ENCODE measurements around the gene ACTR3.

DNA sequence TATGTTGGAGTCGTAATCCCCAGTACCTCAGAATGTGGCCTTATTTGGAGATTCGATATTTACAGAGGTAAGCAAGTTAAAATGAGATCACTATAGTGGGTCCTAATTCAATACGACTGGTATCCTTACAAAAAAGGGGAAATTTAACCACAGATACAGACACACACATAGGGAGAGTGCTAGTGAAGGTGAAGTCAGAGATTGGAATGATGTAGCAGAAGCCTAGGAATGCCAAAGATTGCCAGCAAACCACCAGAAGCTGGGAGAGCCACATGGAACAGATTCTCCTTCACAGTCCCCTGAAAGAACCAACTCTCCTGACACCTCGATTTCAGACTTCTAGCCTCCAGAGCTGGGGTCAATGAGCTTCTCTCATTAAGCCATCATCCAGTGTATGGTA is 17.7 kb upstream of the ACTR3 start:
- TF ChIP-seq POLR2A (IDR thresholded peaks at IDR 0.05): no peak
- TF ChIP-seq, protein P1, sequence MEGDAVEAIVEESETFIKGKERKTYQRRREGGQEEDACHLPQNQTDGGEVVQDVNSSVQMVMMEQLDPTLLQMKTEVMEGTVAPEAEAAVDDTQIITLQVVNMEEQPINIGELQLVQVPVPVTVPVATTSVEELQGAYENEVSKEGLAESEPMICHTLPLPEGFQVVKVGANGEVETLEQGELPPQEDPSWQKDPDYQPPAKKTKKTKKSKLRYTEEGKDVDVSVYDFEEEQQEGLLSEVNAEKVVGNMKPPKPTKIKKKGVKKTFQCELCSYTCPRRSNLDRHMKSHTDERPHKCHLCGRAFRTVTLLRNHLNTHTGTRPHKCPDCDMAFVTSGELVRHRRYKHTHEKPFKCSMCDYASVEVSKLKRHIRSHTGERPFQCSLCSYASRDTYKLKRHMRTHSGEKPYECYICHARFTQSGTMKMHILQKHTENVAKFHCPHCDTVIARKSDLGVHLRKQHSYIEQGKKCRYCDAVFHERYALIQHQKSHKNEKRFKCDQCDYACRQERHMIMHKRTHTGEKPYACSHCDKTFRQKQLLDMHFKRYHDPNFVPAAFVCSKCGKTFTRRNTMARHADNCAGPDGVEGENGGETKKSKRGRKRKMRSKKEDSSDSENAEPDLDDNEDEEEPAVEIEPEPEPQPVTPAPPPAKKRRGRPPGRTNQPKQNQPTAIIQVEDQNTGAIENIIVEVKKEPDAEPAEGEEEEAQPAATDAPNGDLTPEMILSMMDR (IDR thresholded peaks at IDR 0.05): no peak
